Measurements from ENCODE around the gene TNFSF11. TPM values are rescaled to one million over a fixed set of nuclear protein-coding genes. Genes with fewer than 3 reads are reported as not detected.

Gene TNFSF11
- total and polyA plus RNA-seq, 2 of the 4 experiments (the other 2 are of a cell fraction) = not detected

DNA sequence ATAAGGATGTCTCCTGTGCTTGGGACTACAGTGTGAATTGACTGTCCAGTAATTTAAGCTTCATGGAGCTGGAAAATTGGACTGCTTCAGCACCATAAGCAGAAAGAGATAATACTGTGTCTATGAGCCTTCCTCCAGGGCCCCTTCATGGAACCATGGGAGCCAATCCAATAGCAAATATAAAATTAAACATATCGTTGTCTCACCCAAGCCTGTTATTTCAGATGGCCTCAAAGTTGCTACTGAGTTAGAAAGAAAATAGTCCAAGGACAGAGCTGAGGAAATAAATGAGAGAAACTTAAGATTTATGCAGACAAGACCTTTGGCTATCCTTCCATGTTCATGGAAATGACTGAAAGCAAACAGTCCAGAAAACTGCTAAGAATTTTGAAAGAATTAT is 57.2 kb downstream of the TNFSF11 start:
- H3K27me3 ChIP-seq (ENCODE audit: control insufficient read depth, insufficient read depth, low read length) = peaks cover 11% of the 10 kb centered on the region
- H3K9me1 ChIP-seq (ENCODE audit: insufficient read depth, low read length) = no peaks in the 10 kb centered on the region
- POLR2A ChIA-PET (ENCODE audit: unreplicated experiment) = no interaction called here
- H4K5ac ChIP-seq (ENCODE audit: low read depth, low read length) = no peak overlapping the region
- no peak overlapping the region for H2BK5ac ChIP-seq (ENCODE audit: low read depth, low read length, poor library complexity, severe bottlenecking)
- TF ChIP-seq, protein P1, sequence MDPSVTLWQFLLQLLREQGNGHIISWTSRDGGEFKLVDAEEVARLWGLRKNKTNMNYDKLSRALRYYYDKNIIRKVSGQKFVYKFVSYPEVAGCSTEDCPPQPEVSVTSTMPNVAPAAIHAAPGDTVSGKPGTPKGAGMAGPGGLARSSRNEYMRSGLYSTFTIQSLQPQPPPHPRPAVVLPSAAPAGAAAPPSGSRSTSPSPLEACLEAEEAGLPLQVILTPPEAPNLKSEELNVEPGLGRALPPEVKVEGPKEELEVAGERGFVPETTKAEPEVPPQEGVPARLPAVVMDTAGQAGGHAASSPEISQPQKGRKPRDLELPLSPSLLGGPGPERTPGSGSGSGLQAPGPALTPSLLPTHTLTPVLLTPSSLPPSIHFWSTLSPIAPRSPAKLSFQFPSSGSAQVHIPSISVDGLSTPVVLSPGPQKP (IDR thresholded peaks at IDR 0.05; ENCODE audit: borderline replicate concordance, low read depth, low read length) = no peak
- no peak for TF ChIP-seq MAZ (IDR thresholded peaks at IDR 0.05; ENCODE audit: borderline replicate concordance, low read depth, low read length)
- no peak for TF ChIP-seq MAFK (IDR thresholded peaks at IDR 0.05; ENCODE audit: low read depth, low read length)
- no peak for TF ChIP-seq CHD1 (IDR thresholded peaks at IDR 0.05; ENCODE audit: low read depth, low read length)
- TF ChIP-seq RFX5 (IDR thresholded peaks at IDR 0.05; ENCODE audit: low read depth, low read length) = no peak
- no peak for TF ChIP-seq POLR2A (IDR thresholded peaks at IDR 0.05; ENCODE audit: low read depth, low read length)
- TF ChIP-seq, protein P2, sequence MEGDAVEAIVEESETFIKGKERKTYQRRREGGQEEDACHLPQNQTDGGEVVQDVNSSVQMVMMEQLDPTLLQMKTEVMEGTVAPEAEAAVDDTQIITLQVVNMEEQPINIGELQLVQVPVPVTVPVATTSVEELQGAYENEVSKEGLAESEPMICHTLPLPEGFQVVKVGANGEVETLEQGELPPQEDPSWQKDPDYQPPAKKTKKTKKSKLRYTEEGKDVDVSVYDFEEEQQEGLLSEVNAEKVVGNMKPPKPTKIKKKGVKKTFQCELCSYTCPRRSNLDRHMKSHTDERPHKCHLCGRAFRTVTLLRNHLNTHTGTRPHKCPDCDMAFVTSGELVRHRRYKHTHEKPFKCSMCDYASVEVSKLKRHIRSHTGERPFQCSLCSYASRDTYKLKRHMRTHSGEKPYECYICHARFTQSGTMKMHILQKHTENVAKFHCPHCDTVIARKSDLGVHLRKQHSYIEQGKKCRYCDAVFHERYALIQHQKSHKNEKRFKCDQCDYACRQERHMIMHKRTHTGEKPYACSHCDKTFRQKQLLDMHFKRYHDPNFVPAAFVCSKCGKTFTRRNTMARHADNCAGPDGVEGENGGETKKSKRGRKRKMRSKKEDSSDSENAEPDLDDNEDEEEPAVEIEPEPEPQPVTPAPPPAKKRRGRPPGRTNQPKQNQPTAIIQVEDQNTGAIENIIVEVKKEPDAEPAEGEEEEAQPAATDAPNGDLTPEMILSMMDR (conservative IDR thresholded peaks at IDR 0.05; ENCODE audit: low read depth, low read length) = no peak
- no peak for TF ChIP-seq NFE2L2 (IDR thresholded peaks at IDR 0.05; ENCODE audit: low read depth, low read length)
- no peak for TF ChIP-seq CEBPB (IDR thresholded peaks at IDR 0.05; ENCODE audit: low read depth, low read length)
- no peak for TF ChIP-seq BHLHE40 (IDR thresholded peaks at IDR 0.05; ENCODE audit: low read depth, low read length)
- TF ChIP-seq RCOR1 (IDR thresholded peaks at IDR 0.05; ENCODE audit: insufficient replicate concordance, low read length) = no peak
- no peak for TF ChIP-seq SMC3 (IDR thresholded peaks at IDR 0.05; ENCODE audit: low read depth, low read length)
- TF ChIP-seq, protein P3, sequence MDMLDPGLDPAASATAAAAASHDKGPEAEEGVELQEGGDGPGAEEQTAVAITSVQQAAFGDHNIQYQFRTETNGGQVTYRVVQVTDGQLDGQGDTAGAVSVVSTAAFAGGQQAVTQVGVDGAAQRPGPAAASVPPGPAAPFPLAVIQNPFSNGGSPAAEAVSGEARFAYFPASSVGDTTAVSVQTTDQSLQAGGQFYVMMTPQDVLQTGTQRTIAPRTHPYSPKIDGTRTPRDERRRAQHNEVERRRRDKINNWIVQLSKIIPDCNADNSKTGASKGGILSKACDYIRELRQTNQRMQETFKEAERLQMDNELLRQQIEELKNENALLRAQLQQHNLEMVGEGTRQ (IDR thresholded peaks at IDR 0.05; ENCODE audit: low read depth, low read length) = no peak
- no peak for TF ChIP-seq RAD21 (IDR thresholded peaks at IDR 0.05; ENCODE audit: low read length)
- TF ChIP-seq MXI1 (IDR thresholded peaks at IDR 0.05; ENCODE audit: borderline replicate concordance, low read depth, low read length) = no peak
- no peak for TF ChIP-seq FOS (IDR thresholded peaks at IDR 0.05; ENCODE audit: low read depth, low read length)
- H2AFZ ChIP-seq (replicated peaks; ENCODE audit: low read length, poor library complexity) = no peak overlapping the region
- no peak overlapping the region for H3K18ac ChIP-seq (ENCODE audit: low read depth, low read length)
- WGBS, 2 experiments (ENCODE audit: extremely low coverage in 2 of 2, insufficient read length in 1 of 2) = no CpG with 5 or more reads among the region's 1 CpG
- H2AK5ac ChIP-seq (ENCODE audit: low read depth, low read length) = no peak overlapping the region
- H3K36me3 ChIP-seq (ENCODE audit: control insufficient read depth, insufficient read depth, low read length) = no peaks in the 10 kb centered on the region
- no peak overlapping the region for H3K56ac ChIP-seq (ENCODE audit: extremely low read depth, insufficient read depth, low read length)
- H3K4ac ChIP-seq (ENCODE audit: low read depth, low read length) = no peak overlapping the region
- no peak overlapping the region for H3K23ac ChIP-seq (ENCODE audit: low read depth, low read length)
- no peak overlapping the region for H3K9ac ChIP-seq (ENCODE audit: low read depth, low read length)
- H3K4me1 ChIP-seq (ENCODE audit: control insufficient read depth, insufficient read depth, low read length) = no peaks in the 10 kb centered on the region
- no peak overlapping the region for H2BK15ac ChIP-seq (ENCODE audit: low read depth, low read length)
- in situ Hi-C loops (cut with MboI; ENCODE audit: low sequenced_read_pairs) = no loop called here
- H3K27ac ChIP-seq (ENCODE audit: insufficient read depth, low read length) = no peak overlapping the region
- CTCF ChIA-PET = no interaction called here
- dilution Hi-C loops (cut with HindIII; ENCODE audit: low sequenced_read_pairs, unreplicated experiment) = no loop called here
- intact Hi-C loops (cut with micrococcal nuclease) = no loop called here
- DNase-seq (no peak), ATAC-seq (ENCODE audit: low read depth) (no peak)
- no peak overlapping the region for H2AK9ac ChIP-seq (replicated peaks; ENCODE audit: low read depth, low read length, poor library complexity)
- H4K8ac ChIP-seq (ENCODE audit: low read depth in 2 of 2, low read length in 2 of 2) = no peak overlapping the region
- no peak overlapping the region for H2BK20ac ChIP-seq (ENCODE audit: low read depth, low read length)
- BruUV-seq (replicated peaks) = no TSS peak
- H3K4me3 ChIP-seq (ENCODE audit: insufficient read depth, low read depth, low read length) = no peak overlapping the region
- H4K20me1 ChIP-seq (ENCODE audit: insufficient read depth, low read length) = no peaks in the 10 kb centered on the region
- no peak overlapping the region for H3K4me2 ChIP-seq (ENCODE audit: low read depth, low read length)
- H3K9me3 ChIP-seq (ENCODE audit: control insufficient read depth, insufficient read depth, low read length) = no peaks in the 10 kb centered on the region
- no peak overlapping the region for H4K91ac ChIP-seq (ENCODE audit: insufficient read depth, low read depth, low read length)
- H3K14ac ChIP-seq (replicated peaks; ENCODE audit: low read depth, low read length) = no peak overlapping the region
- H3K79me1 ChIP-seq (ENCODE audit: low read depth in 1 of 2, low read length in 2 of 2) = no peaks in the 10 kb centered on the region
- H2BK120ac ChIP-seq (ENCODE audit: low read depth, low read length) = no peak overlapping the region

All from IMR-90 (cell line).